GM13977 (cell line): ENCODE measurements around the gene TLN1.

Experiments used
- DNase-seq: peaks from one replicate; pipeline ENCODE4 v3.0.0; 2012; ENCODE audit warnings: low spot score
- in situ Hi-C: fragments of 300-500 bp; cut with MboI; formaldehyde crosslinking; loops from one replicate; pipeline ENCODE4 v1.12.0; 2022; ENCODE audit warnings: low sequenced_read_pairs, low pct_unique_long_range_greater_than_20kb, mixed read lengths, inconsistent platforms; ENCODE audit not compliant: unreplicated experiment
- TF ChIP-seq, protein P1 (sequence below): IDR thresholded peaks from 2 replicates; pipeline ENCODE4 v1.5.1; 2012; ENCODE audit warnings: mild to moderate bottlenecking, control low read depth; ENCODE audit not compliant: insufficient read depth; ENCODE audit errors: extremely low read depth, missing control alignments

Gene TLN1

DNA sequence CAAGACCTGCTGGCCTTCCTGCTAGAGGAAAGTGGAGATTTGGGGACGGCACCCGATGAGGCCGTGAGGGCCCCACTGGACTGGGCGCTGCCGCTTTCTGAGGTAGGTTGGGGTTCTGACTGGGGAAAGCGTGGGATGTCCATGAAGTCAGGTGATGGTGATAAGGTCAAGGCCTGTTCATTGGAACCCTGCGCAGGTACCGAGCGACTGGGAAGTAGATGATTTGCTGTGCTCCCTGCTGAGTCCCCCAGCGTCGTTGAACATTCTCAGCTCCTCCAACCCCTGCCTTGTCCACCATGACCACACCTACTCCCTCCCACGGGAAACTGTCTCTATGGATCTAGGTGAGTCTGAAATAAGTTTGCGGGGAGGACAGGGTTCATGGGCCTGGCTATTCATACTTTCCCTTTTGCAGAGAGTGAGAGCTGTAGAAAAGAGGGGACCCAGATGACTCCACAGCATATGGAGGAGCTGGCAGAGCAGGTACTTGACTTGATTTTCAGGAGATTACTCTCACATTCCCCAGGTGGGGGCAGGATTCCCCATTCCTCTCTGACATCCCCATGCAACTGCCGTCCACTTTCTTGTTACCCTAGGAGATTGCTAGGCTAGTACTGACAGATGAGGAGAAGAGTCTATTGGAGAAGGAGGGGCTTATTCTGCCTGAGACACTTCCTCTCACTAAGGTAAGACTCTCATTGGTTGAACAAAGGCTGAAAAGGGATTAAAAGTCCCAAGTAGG, 976 bp upstream of the TLN1 start:
- TF ChIP-seq, protein P1, sequence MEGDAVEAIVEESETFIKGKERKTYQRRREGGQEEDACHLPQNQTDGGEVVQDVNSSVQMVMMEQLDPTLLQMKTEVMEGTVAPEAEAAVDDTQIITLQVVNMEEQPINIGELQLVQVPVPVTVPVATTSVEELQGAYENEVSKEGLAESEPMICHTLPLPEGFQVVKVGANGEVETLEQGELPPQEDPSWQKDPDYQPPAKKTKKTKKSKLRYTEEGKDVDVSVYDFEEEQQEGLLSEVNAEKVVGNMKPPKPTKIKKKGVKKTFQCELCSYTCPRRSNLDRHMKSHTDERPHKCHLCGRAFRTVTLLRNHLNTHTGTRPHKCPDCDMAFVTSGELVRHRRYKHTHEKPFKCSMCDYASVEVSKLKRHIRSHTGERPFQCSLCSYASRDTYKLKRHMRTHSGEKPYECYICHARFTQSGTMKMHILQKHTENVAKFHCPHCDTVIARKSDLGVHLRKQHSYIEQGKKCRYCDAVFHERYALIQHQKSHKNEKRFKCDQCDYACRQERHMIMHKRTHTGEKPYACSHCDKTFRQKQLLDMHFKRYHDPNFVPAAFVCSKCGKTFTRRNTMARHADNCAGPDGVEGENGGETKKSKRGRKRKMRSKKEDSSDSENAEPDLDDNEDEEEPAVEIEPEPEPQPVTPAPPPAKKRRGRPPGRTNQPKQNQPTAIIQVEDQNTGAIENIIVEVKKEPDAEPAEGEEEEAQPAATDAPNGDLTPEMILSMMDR = no peak
- peak; percentile 60 for DNase-seq
- in situ Hi-C loops = no loop called here

DNA sequence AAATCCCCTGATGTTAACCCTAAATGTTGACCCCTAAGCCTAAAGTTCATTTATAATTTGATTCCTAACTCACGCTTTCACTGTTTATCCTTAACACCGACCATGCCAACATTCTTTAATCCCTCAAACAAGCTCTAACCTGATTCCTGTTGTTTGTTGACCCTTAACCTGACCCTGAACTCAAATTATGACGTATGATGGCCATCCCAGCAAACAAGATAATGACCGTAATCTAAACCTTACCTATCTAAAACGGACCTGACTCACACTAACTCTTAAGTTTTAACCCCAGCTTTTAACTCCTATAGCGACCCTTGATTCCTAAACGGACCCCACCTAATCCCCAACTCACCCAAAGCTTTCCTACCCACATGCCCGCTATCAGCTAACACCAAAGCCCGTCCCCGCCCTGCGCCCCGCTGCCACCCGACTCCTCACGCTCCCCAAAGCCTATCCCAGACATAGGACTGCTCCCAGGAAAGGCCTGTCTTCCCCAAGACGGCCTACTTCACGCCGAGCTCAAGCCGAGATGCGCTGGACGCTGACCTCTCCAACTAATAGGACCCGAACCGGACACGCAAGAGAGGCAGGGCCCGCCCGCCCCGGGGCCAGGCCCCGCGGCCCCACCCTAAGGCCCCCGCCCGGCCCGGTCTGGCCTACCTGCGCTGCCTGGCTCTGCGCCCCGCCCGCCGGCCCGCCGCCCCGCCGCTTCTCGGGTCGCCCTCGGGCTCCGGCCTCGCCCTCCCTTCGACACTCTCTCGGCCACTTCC, 395 bp downstream of the TLN1 start:
- in situ Hi-C loops = no loop called here
- no peak for DNase-seq

DNA sequence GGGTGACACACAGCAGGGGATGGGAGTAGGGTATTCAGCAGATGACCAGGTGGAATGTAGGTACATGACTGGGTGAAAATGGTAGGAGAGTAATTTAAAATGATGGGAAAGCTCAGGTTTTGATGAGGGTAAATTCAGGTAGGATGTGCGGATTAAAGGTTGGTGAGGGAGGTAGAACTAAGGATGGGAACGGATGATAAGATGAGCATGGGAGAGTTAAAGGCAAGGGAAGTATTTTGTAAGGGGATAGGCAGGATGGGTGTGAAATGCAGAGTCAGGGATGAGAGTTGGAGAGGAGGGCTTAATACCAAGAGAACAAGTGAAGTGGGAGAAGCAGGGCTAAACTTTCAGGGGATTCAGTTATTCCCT, 1.5 kb downstream of the TLN1 start:
- TF ChIP-seq, protein P1 = no peak
- in situ Hi-C loops = no loop called here

More for the DNA sequence above, 395 bp downstream of the TLN1 start:
- TF ChIP-seq, protein P1 = no peak

DNA sequence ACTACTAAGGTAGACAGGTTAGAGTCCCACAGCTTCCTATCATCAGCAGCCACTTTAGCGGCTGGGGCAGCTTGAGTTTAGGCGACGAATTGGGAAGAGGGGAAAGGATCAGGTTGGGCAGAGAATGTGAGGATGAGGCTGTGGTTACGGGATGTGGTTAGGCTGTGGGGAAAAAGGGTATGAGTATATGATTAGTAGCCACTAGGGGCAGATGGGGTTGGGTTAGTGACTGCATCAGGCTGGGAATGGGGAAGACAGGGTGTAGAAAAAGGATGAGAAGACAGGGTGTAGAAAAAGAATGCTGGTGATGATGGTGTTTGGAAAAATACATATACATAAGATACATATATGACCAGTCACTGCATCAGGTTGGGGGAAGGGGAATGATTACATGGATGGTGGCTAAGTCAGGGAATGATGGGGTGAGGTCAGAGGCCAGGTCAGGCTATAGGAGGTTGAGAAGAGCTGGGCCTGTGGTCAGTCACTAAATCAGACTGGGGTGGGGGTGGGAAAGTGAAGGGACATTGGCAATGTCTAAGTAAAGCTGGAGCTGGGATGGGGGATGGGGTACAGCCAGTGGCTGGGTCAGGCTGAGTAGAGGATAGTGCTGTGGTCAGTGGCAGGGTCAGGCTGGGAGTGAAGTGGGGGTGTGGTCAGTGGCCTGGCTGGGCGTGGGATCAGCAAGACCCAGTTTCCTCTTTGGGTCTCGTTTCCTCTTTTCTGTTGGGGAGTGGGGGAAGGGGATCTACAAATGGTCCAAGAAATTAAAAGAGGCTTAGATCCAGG, 2.1 kb downstream of the TLN1 start:
- in situ Hi-C loops = loop anchor here (10.0 kb wide), 1 partner anchor 65 kb away; the partner anchor contains the start of gene ARHGEF39
- TF ChIP-seq, protein P1 = peak; percentile 53
- DNase-seq = no peak

More for the DNA sequence above, 1.5 kb downstream of the TLN1 start:
- no peak for DNase-seq

DNA sequence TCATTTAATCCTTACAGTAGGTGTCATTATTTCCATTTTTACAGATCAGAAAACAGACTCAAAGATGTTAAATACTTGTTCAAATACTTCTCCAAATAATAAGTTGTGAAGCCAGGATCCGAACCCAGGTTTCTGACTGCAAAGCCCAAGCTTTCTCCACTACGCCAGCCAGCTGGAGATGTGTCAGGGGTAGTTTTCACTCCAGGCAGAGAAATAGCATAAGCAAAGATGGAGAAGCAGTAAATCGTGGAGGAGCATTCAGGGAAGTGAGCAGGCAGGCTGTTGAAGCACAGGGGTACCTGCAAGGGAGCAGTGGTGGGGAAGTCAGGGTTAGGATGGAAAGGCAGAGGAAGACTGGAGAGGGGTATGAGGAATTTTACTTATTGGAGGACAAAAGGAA, 2.9 kb downstream of the TLN1 start:
- no peak for DNase-seq
- TF ChIP-seq, protein P1 = no peak
- in situ Hi-C loops = loop anchor here (10.0 kb wide), 1 partner anchor 64 kb away; the partner anchor contains the start of gene ARHGEF39

DNA sequence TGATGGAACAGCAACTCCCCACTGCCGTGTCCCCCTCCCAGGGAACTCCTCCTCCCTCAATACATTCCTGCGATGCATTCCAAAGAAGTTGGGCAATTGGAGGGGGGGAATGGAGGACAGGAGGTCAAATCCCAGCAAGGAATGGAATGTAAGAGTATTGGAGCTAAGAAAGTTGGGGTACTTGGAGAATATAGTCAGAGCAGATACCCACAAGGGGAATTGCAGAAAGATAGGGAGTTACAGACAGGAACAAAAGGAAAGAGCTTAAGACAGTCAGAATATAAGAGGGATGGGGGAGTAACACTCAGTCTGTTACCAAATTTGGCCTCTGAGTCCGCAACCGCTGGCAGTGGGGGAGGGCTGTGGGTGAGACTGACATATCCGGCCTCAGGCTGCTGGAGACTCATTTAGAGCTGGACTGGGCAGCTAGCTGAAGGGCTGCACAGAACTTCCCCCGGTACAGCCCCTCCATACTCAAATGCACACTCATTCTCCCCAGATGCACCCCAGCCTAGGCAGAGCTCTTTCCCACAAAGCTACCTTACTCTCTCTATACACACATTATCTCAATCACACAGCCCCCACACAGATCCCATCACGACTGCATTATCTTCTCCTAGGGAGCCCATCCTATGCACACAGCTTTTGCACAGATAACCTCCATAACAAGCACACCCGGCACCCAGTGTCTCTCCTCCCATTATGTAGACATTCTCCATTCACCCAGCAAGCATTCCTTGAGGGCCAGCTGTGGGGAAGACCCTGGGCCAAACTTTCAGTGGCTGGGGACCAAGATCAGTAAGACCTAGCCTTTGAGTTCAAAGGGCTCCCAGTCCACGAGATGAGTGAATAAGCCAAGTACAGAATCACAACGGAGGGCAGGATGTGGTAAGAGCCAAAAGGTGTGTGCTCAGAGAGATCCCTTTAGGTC, 3.7 kb downstream of the TLN1 start:
- peak; percentile 74 for DNase-seq
- in situ Hi-C loops = loop anchor here (10.0 kb wide), 1 partner anchor 64 kb away; the partner anchor contains the start of gene ARHGEF39

More for the DNA sequence above, 3.7 kb downstream of the TLN1 start:
- TF ChIP-seq, protein P1 = no peak
